Astrocyte (in vitro differentiated cells and primary cell): Measurements from ENCODE around the gene UVSSA.

Experiments used
- CTCF ChIP-seq: IDR thresholded peaks from 2 replicates; pipeline ENCODE4 v1.5.1; 2011; ENCODE audit warnings: low read depth, mild to moderate bottlenecking, inconsistent platforms, low read length, moderate library complexity; ENCODE audit not compliant: insufficient read depth
- EZH2 ChIP-seq: IDR thresholded peaks from 2 replicates; pipeline ENCODE4 v1.6.1; 2012; ENCODE audit warnings: mild to moderate bottlenecking, low read length, inconsistent platforms; ENCODE audit not compliant: insufficient read depth

- no peak for TF ChIP-seq CTCF
- TF ChIP-seq EZH2, result no peak
These were observed 38.6 kb downstream of the UVSSA start for GRCh38 chr4:1385373-1386340.
